ENCODE measurements around the gene TFRC.
"Not testable (repeated sequence)": the region's sequence is repeated elsewhere in the genome, so short reads cannot be mapped to it uniquely, and the experiment has no call there.

Gene TFRC

DNA sequence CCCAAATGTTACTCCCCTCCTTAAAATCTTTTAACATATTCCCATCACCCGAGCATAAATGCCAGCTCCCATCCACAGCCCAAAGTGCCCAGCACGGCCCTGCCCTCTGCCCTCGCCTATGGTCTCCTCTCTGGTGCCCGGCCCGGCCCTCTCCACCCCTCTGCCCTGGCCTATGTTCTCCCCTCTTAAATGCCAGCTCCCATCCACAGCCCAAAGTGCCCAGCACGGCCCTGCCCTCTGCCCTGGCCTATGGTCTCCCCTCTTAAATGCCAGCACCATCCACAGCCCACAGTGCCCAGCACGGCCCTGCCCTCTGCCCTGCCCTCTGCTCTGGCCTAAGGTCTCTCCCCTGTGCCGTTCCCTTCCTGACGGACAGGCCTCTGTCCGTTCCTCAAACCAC is 76.6 kb downstream of the TFRC start:
- H2AFZ ChIP-seq (ENCODE audit: low read length, unreplicated experiment); H3K79me2 ChIP-seq (ENCODE audit: control insufficient read depth, insufficient read depth, low read length, unreplicated experiment); H3K36me3 ChIP-seq (ENCODE audit: insufficient read depth, low read length); H3K4me1 ChIP-seq (ENCODE audit: control insufficient read depth, insufficient read depth, low read length, unreplicated experiment); H3K27ac ChIP-seq (ENCODE audit: low read depth, low read length); H3K4me3 ChIP-seq (ENCODE audit: low read depth, low read length): not testable (repeated sequence)
- H3K27me3 ChIP-seq (ENCODE audit: insufficient read depth, low read length), result peaks cover 50% of the 10 kb centered on the region

DNA sequence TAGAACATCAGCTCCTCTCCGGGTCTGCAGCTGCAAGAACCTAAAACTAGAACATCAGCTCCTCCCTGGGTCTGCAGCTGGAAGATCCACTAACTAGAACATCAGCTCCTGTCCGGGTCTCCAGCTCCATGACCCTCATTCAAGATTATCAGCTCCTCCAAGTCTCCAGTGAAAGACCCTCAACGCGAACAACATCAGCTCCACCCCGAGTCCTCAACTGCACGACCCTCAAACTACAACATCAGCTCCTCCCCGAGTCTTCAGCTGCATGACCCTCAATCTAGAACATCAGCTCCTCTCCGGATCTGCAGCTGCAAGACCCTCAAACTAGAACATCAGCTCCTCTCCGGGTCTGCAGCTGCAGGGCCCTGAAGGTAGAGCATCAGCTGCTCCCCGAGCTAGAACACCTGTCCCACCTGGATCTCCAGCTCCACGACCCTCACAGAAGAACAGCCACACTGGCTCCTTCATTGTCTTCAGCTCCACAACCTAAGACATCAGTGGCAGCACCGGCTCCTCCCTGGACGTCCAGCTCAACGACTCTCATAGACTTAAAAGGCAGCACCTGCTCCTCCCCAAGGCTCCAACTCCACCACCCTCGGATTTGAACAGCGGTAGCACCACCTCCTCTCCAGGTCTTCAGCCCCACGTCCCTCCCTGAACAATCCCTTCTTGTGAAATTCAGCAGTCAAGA is 77.4 kb downstream of the TFRC start:
- H3K4me3 ChIP-seq (ENCODE audit: low read depth, low read length); H3K36me3 ChIP-seq (ENCODE audit: insufficient read depth, low read length); H2AFZ ChIP-seq (ENCODE audit: low read length, unreplicated experiment): not testable (repeated sequence)

DNA sequence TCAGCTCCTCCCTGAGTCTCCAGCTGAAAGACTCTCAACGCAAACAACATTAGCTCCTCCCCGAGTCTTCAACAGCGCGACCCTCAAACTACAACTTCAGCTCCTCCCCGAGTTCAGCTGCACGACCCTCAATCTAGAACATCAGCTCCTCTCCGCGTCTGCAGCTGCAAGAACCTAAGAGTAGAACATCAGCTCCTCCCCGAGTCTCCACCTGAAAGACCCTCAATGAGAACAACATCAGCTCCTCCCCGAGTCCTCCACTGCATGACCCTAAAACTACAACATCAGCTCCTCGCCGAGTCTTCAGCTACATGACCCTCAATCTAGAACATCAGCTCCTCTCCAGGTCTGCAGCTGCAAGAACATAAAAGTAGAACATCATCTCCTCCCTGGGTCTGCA is 78.3 kb downstream of the TFRC start:
- Histone ChIP-seq H3K4me1 (ENCODE audit: control insufficient read depth, insufficient read depth, low read length, unreplicated experiment) (no peaks in the 10 kb centered on the region), H3K27me3 (ENCODE audit: insufficient read depth, low read length) (peaks cover 42% of the 10 kb centered on the region), H3K27ac (ENCODE audit: low read depth, low read length) (no peak overlapping the region), H3K4me3 (ENCODE audit: low read depth, low read length) (no peak overlapping the region), H3K36me3 (ENCODE audit: insufficient read depth, low read length) (no peaks in the 10 kb centered on the region), H3K79me2 (ENCODE audit: control insufficient read depth, insufficient read depth, low read length, unreplicated experiment) (no peaks in the 10 kb centered on the region), H2AFZ (ENCODE audit: low read length, unreplicated experiment) (no peak overlapping the region)

More for the DNA sequence above, 77.4 kb downstream of the TFRC start:
- peaks cover 46% of the 10 kb centered on the region for H3K27me3 ChIP-seq (ENCODE audit: insufficient read depth, low read length)
- H3K4me1 ChIP-seq (ENCODE audit: control insufficient read depth, insufficient read depth, low read length, unreplicated experiment); H3K79me2 ChIP-seq (ENCODE audit: control insufficient read depth, insufficient read depth, low read length, unreplicated experiment); H3K27ac ChIP-seq (ENCODE audit: low read depth, low read length): not testable (repeated sequence)

DNA sequence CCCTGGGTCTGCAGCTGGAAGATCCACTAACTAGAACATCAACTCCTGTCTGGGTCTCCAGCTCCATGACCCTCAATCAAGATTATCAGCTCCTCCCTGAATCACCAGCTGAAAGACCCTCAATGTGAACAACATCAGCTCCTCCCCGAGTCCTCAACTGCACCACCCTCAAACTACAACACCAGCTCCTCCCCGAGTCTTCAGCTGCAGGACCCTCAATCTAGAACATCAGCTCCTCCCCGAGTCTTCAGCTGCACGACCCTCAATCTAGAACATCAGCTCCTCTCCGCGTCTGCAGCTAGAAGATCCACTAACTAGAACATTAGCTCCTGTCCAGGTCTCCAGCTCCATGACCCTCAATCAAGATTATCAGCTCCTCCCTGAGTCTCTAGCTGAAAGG is 79.2 kb downstream of the TFRC start:
- not testable (repeated sequence) for H3K4me1 ChIP-seq (ENCODE audit: control insufficient read depth, insufficient read depth, low read length, unreplicated experiment); H2AFZ ChIP-seq (ENCODE audit: low read length, unreplicated experiment); H3K36me3 ChIP-seq (ENCODE audit: insufficient read depth, low read length); H3K27ac ChIP-seq (ENCODE audit: low read depth, low read length); H3K79me2 ChIP-seq (ENCODE audit: control insufficient read depth, insufficient read depth, low read length, unreplicated experiment); H3K4me3 ChIP-seq (ENCODE audit: low read depth, low read length)
- H3K27me3 ChIP-seq (ENCODE audit: insufficient read depth, low read length), result peaks cover 38% of the 10 kb centered on the region

DNA sequence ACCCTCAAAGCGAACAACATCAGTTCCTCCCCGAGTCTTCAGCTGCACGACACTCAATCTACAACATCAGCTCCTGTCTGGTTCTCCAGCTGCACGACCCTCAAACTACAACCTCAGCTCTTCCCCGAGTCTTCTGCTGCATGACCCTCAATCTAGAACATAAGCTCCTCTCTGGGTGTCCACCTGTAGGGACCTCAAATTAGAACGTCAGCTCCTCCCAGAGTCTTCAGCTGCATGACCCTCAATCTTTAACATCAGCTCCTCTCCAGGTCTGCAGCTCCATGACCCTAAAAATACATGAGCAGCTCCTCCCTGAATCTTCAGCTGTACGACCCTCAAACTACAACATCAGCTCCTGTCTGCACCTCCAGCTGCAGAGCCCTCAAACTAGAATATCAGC is 80.7 kb downstream of the TFRC start:
- H3K36me3 ChIP-seq (ENCODE audit: insufficient read depth, low read length); H2AFZ ChIP-seq (ENCODE audit: low read length, unreplicated experiment); H3K4me3 ChIP-seq (ENCODE audit: low read depth, low read length); H3K4me1 ChIP-seq (ENCODE audit: control insufficient read depth, insufficient read depth, low read length, unreplicated experiment); H3K27ac ChIP-seq (ENCODE audit: low read depth, low read length); H3K79me2 ChIP-seq (ENCODE audit: control insufficient read depth, insufficient read depth, low read length, unreplicated experiment): not testable (repeated sequence)
- H3K27me3 ChIP-seq (ENCODE audit: insufficient read depth, low read length), result peaks cover 38% of the 10 kb centered on the region

DNA sequence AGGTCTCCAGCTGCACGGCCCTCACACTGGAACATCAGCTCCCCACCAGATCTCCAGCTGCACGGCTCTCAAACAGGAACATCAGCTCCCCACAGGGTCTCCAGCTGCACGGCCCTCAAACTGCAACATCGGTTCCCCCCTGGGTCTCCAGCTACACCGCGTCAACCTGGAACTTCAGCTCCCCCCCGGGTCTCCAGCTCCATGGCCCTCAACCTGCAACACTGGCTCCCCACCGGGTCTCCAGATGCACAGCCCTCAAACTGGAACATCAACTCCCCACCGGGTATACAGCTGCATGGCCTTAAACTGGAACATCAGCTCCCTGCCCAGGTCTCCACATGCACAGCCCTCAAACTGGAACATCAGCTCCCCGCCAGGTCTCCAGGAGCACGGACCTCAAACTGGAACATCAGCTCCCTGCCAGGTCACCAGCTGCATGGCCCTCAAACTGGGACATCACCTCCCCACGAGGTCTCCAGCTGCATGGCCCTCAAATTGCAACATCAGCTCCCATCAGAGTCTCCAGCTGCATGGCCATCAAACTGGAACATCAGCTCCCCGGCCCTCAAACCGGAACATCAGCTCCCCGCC is 81.4 kb downstream of the TFRC start:
- H3K27me3 ChIP-seq (ENCODE audit: insufficient read depth, low read length), result peaks cover 38% of the 10 kb centered on the region
- not testable (repeated sequence) for H2AFZ ChIP-seq (ENCODE audit: low read length, unreplicated experiment); H3K4me1 ChIP-seq (ENCODE audit: control insufficient read depth, insufficient read depth, low read length, unreplicated experiment); H3K36me3 ChIP-seq (ENCODE audit: insufficient read depth, low read length); H3K27ac ChIP-seq (ENCODE audit: low read depth, low read length); H3K4me3 ChIP-seq (ENCODE audit: low read depth, low read length); H3K79me2 ChIP-seq (ENCODE audit: control insufficient read depth, insufficient read depth, low read length, unreplicated experiment)

DNA sequence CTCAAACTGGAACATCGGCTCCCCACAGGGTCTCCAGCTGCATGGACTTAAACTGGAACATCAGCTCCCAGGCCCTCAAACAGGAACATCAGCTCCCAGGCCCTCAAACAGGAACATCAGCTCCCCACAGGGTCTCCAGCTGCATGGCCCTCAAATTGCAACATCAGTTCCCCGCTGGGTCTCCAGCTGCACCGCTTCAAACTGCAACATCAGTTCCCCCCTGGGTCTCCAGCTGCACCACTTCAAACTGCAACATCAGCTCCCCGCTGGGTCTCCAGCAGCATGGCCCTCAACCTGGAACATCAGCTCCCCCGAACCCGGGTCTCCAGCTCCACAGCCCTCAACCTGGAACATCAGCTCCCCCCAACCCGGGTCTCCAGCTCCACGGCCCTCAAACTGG is 82.0 kb downstream of the TFRC start:
- H3K4me3 ChIP-seq (ENCODE audit: low read depth, low read length), result no peak overlapping the region
- H3K4me1 ChIP-seq (ENCODE audit: control insufficient read depth, insufficient read depth, low read length, unreplicated experiment), result no peaks in the 10 kb centered on the region
- no peak overlapping the region for H3K27ac ChIP-seq (ENCODE audit: low read depth, low read length)
- peaks cover 38% of the 10 kb centered on the region for H3K27me3 ChIP-seq (ENCODE audit: insufficient read depth, low read length)
- no peak overlapping the region for H2AFZ ChIP-seq (ENCODE audit: low read length, unreplicated experiment)
- no peaks in the 10 kb centered on the region for H3K79me2 ChIP-seq (ENCODE audit: control insufficient read depth, insufficient read depth, low read length, unreplicated experiment)
- no peaks in the 10 kb centered on the region for H3K36me3 ChIP-seq (ENCODE audit: insufficient read depth, low read length)
